ENCODE data around the gene METRNL.
"Not testable (repeated sequence)": the region's sequence is repeated elsewhere in the genome, so short reads cannot be mapped to it uniquely, and the experiment has no call there.

METRNL gene

DNA sequence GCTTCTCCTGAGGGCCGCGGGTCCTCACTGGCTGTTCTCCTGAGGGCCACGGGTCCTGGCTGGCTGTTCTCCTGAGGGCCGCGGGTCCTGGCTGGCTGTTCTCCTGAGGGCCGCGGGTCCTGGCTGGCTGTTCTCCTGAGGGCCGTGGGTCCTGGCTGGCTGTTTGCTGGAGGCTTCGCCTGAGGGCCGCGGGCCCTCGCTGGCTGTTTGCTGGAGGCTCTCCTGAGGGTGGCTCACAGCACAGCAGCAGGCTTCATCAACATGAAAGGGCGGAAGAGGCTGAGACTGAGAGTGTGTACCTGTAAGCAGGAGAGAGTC is 60.8 kb downstream of the METRNL start:
- DNase-seq (ENCODE audit: low spot score) = not testable (repeated sequence)

DNA sequence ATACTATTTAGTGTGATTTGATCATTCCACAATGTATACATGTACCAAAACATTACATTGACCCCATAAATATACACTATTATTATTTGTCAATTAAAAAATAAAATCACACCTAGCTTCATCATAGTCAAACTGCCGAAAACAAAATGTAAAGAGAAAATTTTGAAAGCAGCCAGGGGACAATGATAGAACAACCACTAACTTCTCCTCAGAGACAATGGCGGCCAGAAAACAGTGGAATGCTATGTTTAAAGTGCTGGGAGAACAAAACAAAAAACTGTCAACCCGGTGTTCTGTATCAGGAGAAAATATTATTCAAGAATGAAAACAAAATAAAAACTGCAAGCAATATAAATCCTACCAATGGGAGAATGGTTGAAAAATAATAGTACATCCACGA is 63.2 kb downstream of the METRNL start:
- no peak for DNase-seq (ENCODE audit: low spot score)

DNA sequence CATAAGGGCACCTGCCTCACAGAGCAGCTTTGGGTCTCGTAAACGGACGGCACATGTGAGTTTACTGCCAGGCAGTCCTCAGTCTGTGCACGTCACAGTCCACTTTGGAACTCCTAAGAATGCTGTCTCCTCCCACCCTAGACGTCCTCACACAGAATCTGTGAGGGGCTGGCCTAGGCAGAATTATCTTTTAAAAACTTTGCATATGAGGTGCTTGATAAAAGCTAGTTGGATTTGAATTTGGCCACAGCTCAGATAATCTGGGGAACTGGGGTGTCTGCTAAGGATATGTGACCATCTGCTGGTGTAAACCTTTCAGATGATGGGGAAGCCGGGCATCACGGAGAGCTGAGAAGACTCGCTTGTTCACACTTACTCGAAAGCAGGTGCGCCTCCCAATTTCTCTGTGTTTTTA is 64.4 kb downstream of the METRNL start:
- no peak for DNase-seq (ENCODE audit: low spot score)
